Uterus (tissue), 4 donors: ENCODE data around the gene CCR4. TPM values are rescaled to one million over a fixed set of nuclear protein-coding genes. Genes with fewer than 3 reads are reported as not detected.

ENCODE experiments used
- DNase-seq, 2 donors: peaks; one replicate each; pipeline ENCODE4 v3.0.0-alpha.2; 2019 to 2020
- H3K27ac ChIP-seq, 2 donors: fragments of 200-600 bp; sonication (generic); 1 replicate in 1 of 2; 2 replicates in 1 of 2; pipeline ENCODE4 v1.5.1; 2016 to 2018
- H3K27me3 ChIP-seq, 2 donors: fragments of 200-600 bp; sonication (generic); one replicate each; pipeline ENCODE4 v1.5.1; 2018 to 2019; ENCODE audit warnings: control low read depth in 1 of 2
- H3K36me3 ChIP-seq, 2 donors: fragments of 200-600 bp; sonication (generic); one replicate each; pipeline ENCODE4 v1.5.1; 2019; ENCODE audit warnings: control low read depth in 1 of 2
- H3K4me1 ChIP-seq, 2 donors: fragments of 200-600 bp; sonication (generic); one replicate each; pipeline ENCODE4 v1.5.1; 2018 to 2019; ENCODE audit warnings: control low read depth in 1 of 2
- H3K4me3 ChIP-seq, 2 donors: fragments of 200-600 bp; sonication (generic); 1 replicate in 1 of 2; 2 replicates in 1 of 2; pipeline ENCODE4 v1.5.1; 2018 to 2019; ENCODE audit warnings: mild to moderate bottlenecking in 1 of 2
- H3K9me3 ChIP-seq, 2 donors: fragments of 200-600 bp; sonication (generic); one replicate each; pipeline ENCODE4 v1.5.1; 2019; ENCODE audit warnings: control low read depth in 1 of 2
- POLR2A ChIP-seq, 2 donors: fragments of 450-650 bp; IDR thresholded peaks; one replicate each; pipeline ENCODE4 v1.6.1; 2016; ENCODE audit warnings: antibody characterized with exemption in 2 of 2, mild to moderate bottlenecking in 1 of 2, moderate library complexity in 1 of 2
- intact Hi-C: fragments of 100-400 bp; cut with DNase I; formaldehyde crosslinking; loops from one replicate; pipeline ENCODE4 v1.15.1; 2023; ENCODE audit warnings: low total_unique reads
- total RNA-seq, 4 donors: library from RNA; depleted of rRNA in 3 of 4; stranded (reverse); fragments of >200 nt in 3 of 4; gene quantifications; one replicate each; pipeline versions ENCODE4 v1.1.0 to v1.2.4, GENCODE V29; 2014 to 2023
- TF ChIP-seq, protein P1 (sequence below), 4 experiments: fragments of 200-600 bp in 2 of 4; fragments of 450-650 bp in 2 of 4; sonication (generic) in 2 of 4; IDR thresholded peaks; one replicate each; pipeline ENCODE4 v1.5.1; 2016 to 2019; ENCODE audit warnings: antibody characterized with exemption in 4 of 4, mild to moderate bottlenecking in 2 of 4, moderate library complexity in 1 of 4
- donor health status: DM: yes; HTN: yes; CAD: no.

Gene CCR4
- total RNA-seq, 4 donors from 2014 or later, result 0.35 TPM; not detected in 3

DNA sequence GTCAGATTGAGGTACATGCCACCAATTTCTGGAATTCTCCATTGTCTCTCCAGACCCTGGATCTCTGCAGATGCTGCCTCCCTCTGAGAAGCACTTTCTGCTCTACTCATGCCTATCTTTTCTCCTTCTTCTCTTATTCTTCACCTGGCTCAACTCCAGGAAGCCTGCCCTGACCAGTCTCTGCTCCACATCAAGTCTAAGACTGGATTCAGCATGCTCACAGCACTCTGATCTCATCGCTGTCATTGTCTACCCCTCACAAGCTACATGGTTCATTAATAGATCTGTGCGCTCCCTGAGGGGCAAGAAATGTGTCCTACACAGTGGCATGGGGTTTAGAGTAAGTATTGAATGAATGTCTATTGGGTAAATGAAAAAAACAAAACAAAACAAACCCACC, 38.7 kb downstream of the CCR4 start:
- Histone ChIP-seq H3K36me3 (no peaks in the 10 kb centered on the region), H3K27ac (no peak overlapping the region), H3K4me1 (no peaks in the 10 kb centered on the region), H3K9me3 (no peaks in the 10 kb centered on the region), H3K27me3 (no peaks in the 10 kb centered on the region), H3K4me3 (no peak overlapping the region)
- DNase-seq, result no peak
- TF ChIP-seq POLR2A (IDR thresholded peaks at IDR 0.05), result no peak
- intact Hi-C loops, result no loop called here

DNA sequence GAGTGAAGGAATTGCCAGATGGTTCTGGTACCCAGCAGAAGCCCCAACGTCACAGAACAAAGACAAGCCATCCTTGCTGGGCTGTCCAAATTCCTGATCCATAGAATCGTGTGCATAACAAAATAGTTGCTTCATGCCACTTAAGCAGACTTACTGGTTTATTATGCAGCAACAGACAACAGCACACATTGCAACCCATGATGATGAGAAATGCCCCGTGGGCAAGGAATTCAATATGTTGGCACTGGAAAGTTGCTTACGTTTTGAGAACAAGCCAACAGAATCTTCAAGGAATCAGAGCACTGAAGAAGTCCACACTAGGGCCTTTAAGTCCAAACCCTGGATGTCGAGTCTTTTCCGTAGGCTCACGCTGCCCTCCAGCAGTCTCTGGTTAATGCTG, 40.3 kb downstream of the CCR4 start:
- intact Hi-C loops, result no loop called here
- TF ChIP-seq POLR2A (IDR thresholded peaks at IDR 0.05), result no peak
- TF ChIP-seq, protein P1, sequence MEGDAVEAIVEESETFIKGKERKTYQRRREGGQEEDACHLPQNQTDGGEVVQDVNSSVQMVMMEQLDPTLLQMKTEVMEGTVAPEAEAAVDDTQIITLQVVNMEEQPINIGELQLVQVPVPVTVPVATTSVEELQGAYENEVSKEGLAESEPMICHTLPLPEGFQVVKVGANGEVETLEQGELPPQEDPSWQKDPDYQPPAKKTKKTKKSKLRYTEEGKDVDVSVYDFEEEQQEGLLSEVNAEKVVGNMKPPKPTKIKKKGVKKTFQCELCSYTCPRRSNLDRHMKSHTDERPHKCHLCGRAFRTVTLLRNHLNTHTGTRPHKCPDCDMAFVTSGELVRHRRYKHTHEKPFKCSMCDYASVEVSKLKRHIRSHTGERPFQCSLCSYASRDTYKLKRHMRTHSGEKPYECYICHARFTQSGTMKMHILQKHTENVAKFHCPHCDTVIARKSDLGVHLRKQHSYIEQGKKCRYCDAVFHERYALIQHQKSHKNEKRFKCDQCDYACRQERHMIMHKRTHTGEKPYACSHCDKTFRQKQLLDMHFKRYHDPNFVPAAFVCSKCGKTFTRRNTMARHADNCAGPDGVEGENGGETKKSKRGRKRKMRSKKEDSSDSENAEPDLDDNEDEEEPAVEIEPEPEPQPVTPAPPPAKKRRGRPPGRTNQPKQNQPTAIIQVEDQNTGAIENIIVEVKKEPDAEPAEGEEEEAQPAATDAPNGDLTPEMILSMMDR (IDR thresholded peaks at IDR 0.05), result no peak

DNA sequence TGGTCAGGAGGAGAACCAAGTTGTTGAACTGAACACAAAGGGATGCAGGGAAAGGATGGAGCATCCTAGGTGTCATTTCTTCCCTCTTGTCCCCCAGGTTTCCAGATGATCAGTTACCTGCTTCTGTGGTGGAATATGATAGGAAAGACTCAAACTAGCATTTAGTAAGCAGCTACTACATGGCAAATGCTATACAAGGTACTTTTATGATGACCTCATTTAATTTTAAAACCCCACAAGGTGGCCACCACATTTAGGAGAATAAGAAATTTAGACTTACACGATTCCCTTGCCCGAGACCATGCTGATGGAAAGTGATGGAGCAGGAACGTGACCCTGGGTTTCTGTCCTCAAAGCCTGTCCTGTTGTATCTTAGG, 40.9 kb downstream of the CCR4 start:
- intact Hi-C loops, result no loop called here
- no peak for DNase-seq
- Histone ChIP-seq H3K4me1 (no peaks in the 10 kb centered on the region), H3K9me3 (no peaks in the 10 kb centered on the region), H3K27me3 (no peaks in the 10 kb centered on the region), H3K4me3 (no peak overlapping the region), H3K36me3 (no peaks in the 10 kb centered on the region), H3K27ac (no peak overlapping the region)
- TF ChIP-seq, protein P1 (IDR thresholded peaks at IDR 0.05), result no peak
- TF ChIP-seq POLR2A (IDR thresholded peaks at IDR 0.05), result no peak

More for the DNA sequence above, 40.3 kb downstream of the CCR4 start:
- Histone ChIP-seq H3K27me3 (no peaks in the 10 kb centered on the region), H3K4me1 (no peaks in the 10 kb centered on the region), H3K27ac (no peak overlapping the region), H3K4me3 (no peak overlapping the region), H3K36me3 (no peaks in the 10 kb centered on the region), H3K9me3 (no peaks in the 10 kb centered on the region)
- DNase-seq, result no peak

DNA sequence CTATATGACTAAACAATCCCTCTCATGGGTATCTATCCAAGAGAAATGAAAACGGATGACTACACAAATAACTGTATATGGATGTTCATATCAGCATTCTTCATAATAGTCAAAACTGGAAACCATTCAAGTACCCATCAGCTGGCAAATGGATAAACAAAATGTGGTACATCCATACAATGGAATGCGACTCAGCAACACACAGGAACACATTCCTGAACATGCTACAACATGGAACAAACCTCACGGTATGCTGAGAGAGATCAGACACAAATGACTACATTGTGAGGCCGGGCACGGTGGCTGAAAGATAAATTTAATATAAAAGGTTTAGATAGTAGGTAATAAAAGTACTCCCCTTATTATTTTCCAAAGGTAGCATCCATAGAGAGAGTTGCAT, 42.6 kb downstream of the CCR4 start:
- Histone ChIP-seq H3K36me3 (no peaks in the 10 kb centered on the region), H3K27me3 (no peaks in the 10 kb centered on the region), H3K4me1 (no peaks in the 10 kb centered on the region), H3K9me3 (no peaks in the 10 kb centered on the region), H3K27ac (no peak overlapping the region), H3K4me3 (no peak overlapping the region)
- DNase-seq, result no peak
- TF ChIP-seq, protein P1 (IDR thresholded peaks at IDR 0.05), result no peak
- TF ChIP-seq POLR2A (IDR thresholded peaks at IDR 0.05), result no peak
- intact Hi-C loops, result no loop called here

DNA sequence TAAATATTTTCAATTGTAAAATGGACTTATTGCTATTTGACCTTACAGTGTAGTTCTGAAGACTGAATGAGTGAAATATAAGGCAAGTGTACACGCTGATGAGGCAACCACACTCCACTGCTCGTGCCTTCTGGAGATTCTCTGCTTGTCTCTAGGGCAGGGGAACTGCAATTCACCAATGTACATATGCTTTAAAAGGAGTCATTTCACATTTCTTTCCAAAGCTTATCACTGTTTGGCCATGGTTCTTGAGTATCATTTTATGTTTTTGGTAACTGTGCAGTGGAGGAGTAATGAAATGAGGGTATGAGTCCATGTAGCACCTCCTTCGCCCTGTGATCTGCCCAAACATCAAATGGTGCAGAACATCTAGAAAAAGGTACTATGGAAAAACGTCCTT, 43.7 kb downstream of the CCR4 start:
- Histone ChIP-seq H3K27me3 (no peaks in the 10 kb centered on the region), H3K4me3 (no peak overlapping the region), H3K9me3 (no peaks in the 10 kb centered on the region), H3K36me3 (no peaks in the 10 kb centered on the region), H3K4me1 (no peaks in the 10 kb centered on the region), H3K27ac (no peak overlapping the region)
- DNase-seq, result no peak
- no peak for TF ChIP-seq POLR2A (IDR thresholded peaks at IDR 0.05)
- TF ChIP-seq, protein P1 (IDR thresholded peaks at IDR 0.05), result no peak
- intact Hi-C loops, result no loop called here
